HepG2 (cell line): ENCODE data around the gene DPEP3.

Source experiments
- NFYB ChIP-seq: sonication (generic); formaldehyde crosslinking; IDR thresholded peaks from 2 replicates; pipeline ENCODE4 v1.4.0; 2020; ENCODE audit warnings: missing genetic modification reagents
- PBX3 ChIP-seq: sonication (generic); formaldehyde crosslinking; IDR thresholded peaks from 2 replicates; pipeline ENCODE4 v1.8.1; 2023; ENCODE audit warnings: missing genetic modification reagents, inconsistent platforms, borderline replicate concordance
- POLR2AphosphoS2 ChIP-seq: IDR thresholded peaks from 2 replicates; pipeline ENCODE4 v1.6.1; 2011; ENCODE audit warnings: low read depth, low read length, improper control_type of control experiment
- SPEN ChIP-seq: sonication (generic); formaldehyde crosslinking; IDR thresholded peaks from 2 replicates; pipeline ENCODE4 v1.5.1; 2020; ENCODE audit warnings: low read depth, mild to moderate bottlenecking, missing genetic modification reagents
- ZNF609 ChIP-seq: sonication (generic); formaldehyde crosslinking; IDR thresholded peaks from 2 replicates; pipeline ENCODE4 v1.4.0; 2020; ENCODE audit warnings: mild to moderate bottlenecking, missing genetic modification reagents, borderline replicate concordance
- ZNF704 ChIP-seq: sonication (generic); formaldehyde crosslinking; IDR thresholded peaks from 2 replicates; pipeline ENCODE4 v1.8.1; 2023; ENCODE audit warnings: mild to moderate bottlenecking, inconsistent platforms, moderate library complexity, missing genetic modification reagents, borderline replicate concordance

GRCh38 chr16:67927131-67927941 lies 53.0 kb downstream of the DPEP3 start:
- no peak for TF ChIP-seq PBX3
- no peak for TF ChIP-seq ZNF704 (CRISPR knock-in tag)
- TF ChIP-seq SPEN (CRISPR knock-in tag), result no peak
- TF ChIP-seq ZNF609 (CRISPR knock-in tag), result no peak
- no peak for TF ChIP-seq POLR2AphosphoS2
- TF ChIP-seq NFYB (CRISPR knock-in tag), result no peak
